SK-MEL-5 (cell line): Measurements from ENCODE around the gene CPNE9. TPM values are rescaled to one million over a fixed set of nuclear protein-coding genes. Genes with fewer than 3 reads are reported as not detected.

ENCODE experiments used
- DNase-seq: peaks from one replicate; pipeline ENCODE4 v3.0.0-alpha.2; 2016; ENCODE audit warnings: low read depth, low spot score
- in situ Hi-C: cut with HindIII; loops from 2 replicates; pipeline ENCODE4 v1.10.0; 2016; ENCODE audit warnings: low sequenced_read_pairs, high pct_unique_total_duplicates, low pct_unique_long_range_greater_than_20kb
- polyA plus RNA-seq, 2 experiments: library from polyadenylated mRNA; depleted of rRNA; stranded (reverse); fragments of >200 nt; gene quantifications; 2 replicates each; pipeline ENCODE4 v1.2.3, GENCODE V29; 2015
- total RNA-seq: library from RNA; depleted of rRNA; stranded (reverse); fragments of >200 nt; shearing (Covaris generic); gene quantifications from 2 replicates; pipeline ENCODE4 v1.2.3, GENCODE V29; 2014; rRNA removed

The CPNE9 gene
- 0.53 and 0.79 TPM in 2 replicates for total RNA-seq
- 0.05 and 3.7 TPM in 2 replicates for polyA plus RNA-seq (2015; cell fraction: cytosol; rRNA removed)
- polyA plus RNA-seq (2015; cell fraction: nucleus; rRNA removed) = 0.37 TPM in 1 of 2 replicates, not detected in the other

- no peak for DNase-seq
Observed at GRCh38 chr3:9703736-9704346, at the start of gene CPNE9. TSS of gene CPNE9 (plus strand) at chr3:9703833. CDS start at chr3:9703997, 164 bp downstream.

DNA sequence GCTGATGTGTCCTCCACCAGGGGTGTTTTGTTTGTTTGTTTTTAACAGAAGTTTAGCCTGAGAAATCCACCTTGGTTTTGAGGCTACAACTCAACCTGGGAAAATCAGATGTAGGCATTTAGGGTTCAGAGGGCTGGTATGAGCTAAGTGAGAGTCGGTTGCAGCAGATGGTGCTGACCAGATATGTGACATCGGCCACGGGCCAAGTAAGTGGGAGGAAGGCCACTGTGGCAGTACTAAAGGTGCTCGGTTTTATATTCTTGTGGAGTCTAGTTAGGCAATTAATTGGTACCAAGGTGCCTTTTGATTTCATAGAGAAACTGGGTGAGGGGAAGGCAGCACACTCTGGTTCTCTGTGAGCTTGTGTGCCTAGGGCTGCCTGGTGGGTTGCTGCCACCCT is 43.8 kb upstream of the CPNE9 start:
- no peak for DNase-seq
- in situ Hi-C loops = loop anchor here (25.0 kb wide), 1 partner anchor 173 kb away; no protein-coding TSS in a partner anchor

More at GRCh38 chr3:9703736-9704346, at the start of gene CPNE9:
- in situ Hi-C loops = no loop called here

DNA sequence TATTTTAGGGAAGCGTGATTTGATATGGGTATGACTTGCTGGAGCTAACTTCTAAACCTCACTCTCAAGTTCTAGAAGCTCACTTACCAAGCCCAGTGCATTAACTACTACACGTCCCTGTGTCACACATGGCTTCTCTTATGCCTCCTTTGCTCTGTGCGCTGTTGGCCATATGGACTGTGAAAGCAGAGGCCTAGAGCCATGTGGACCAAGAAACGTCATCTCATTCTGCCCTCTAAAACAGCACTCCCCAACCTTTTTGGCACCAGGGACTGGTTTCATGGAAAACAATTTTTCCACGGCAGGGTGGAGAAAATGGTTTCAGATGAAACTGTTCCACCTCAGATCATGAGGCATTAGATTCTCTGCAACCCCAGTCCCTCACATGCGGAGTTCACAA is 42.7 kb upstream of the CPNE9 start:
- DNase-seq = no peak
- in situ Hi-C loops = loop anchor here (25.0 kb wide), 1 partner anchor 174 kb away; no protein-coding TSS in a partner anchor

DNA sequence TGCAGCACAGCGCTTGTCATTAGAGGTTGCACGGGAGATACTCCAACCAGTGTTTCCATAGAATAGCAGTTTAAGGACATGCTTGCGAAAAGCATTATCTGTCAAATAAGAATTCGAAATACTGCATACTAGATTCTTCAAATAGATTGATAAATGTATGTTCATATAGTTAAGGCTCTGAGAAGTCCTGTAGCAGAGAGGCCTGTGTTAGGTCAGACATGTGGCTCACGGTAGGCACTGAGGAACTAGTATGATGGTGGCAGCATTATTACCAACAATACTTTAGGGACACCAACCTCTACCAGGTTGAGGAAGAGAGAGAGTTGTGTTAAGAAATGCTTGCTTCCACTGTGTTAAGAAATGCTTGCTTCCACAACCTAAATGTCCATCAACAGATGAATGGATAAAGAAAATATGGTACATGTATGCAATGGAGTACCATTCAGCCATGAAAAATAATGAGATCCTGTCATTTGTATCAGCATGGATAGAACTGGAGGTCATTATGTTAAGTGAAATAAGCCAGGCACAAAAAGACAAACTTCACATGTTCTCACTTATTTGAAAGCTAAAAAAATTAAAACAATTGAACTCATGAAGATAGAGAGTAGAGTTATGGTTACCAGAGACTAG is 39.4 kb upstream of the CPNE9 start:
- no peak for DNase-seq
- in situ Hi-C loops = loop anchor here (25.0 kb wide), 1 partner anchor 177 kb away; no protein-coding TSS in a partner anchor

DNA sequence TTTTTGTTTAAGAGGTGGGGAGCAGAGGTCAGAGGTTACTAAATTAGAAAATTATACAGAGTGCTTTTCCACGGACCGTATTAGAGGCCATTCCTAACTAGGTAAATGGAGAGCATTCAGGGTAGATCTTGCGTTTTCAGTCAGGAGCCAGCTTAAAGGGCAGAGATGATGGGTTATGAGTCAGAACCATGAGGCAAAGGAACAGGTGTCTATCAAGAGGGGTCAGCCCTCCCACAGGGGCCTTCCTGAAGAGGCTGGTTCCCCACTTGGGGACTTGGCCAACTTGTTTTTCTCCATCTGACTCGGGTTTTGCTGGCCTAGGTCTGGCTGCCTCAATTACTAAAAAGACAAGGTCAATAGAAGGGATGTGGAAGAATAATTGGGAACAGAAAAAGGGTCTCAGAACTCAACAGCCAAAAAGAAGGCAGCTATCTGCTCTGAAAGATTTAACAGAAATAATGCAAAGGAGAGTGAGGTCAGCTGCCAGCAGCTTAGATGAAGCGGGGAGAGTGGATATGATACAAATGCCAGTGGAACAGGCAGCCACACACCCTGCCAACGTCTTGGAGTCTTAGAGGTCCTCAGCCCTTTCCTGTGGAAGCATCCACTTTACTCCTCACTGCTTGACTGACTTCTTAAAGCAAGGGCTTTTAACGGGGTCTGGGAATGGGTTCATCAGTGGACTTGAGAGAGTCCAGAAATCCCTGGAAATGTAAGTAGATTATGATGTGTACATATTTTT is 36.8 kb upstream of the CPNE9 start:
- in situ Hi-C loops = loop anchor here (25.0 kb wide), 1 partner anchor 180 kb away; no protein-coding TSS in a partner anchor
- no peak for DNase-seq

DNA sequence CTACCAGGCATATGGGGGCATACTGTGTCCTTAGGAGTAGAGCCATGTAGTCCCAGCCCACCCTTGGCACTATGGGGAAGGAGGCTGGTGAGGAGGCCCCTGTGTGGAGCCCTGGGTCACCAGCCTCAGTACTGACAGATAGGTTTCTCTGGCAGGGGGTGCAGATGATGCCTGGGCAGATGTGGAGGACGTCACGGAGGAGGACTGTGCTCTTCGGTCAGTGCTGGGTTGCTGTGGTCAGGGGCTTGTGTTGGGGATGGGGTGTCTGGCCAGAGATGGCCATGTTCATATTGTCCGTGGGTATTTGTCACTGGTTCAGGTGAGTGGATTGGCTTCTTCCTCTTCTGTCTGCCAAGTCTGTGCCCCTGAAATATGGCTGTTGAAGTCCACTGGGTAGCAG is 34.4 kb upstream of the CPNE9 start:
- DNase-seq = no peak
- in situ Hi-C loops = loop anchor here (25.0 kb wide), 1 partner anchor 182 kb away; no protein-coding TSS in a partner anchor

DNA sequence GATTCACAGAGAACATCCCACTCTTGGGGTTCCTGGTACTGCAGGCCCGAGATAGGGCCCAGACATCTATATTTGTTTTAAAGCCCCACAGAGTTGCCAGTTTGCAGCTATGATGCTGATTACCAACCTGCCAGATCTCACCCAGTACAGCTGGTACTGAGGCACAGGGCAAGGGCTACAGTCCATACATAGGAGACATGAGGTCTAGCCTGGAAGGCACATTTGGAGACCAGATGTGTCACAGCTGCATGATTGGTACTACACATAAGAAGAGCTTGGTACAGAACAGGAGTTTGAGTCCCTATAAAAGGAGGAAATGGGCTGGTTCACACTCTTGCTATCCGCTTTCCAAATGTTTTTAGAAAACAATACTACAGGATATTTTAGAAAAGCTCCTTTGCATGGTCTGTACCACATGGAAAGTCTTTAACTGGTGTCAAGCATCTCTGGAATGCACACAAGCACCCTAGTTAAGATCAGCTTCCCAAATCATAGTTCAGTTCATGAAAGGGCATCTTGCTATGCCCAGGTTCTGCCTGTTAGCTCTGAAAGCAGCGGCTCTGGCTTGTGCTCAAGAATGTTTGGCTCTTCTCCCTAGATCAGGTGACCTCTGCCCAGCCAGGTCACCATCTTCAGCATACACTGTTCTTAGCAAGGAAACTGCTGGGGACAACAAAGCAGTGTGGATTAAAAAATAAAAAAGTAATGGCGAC is 33.8 kb upstream of the CPNE9 start:
- DNase-seq = no peak
- in situ Hi-C loops = loop anchor here (25.0 kb wide), 1 partner anchor 183 kb away; no protein-coding TSS in a partner anchor

GRCh38 chr3:9673082-9673481 is 30.6 kb upstream of the CPNE9 start:
- in situ Hi-C loops = loop anchor here (25.0 kb wide), 1 partner anchor 186 kb away; no protein-coding TSS in a partner anchor
- no peak for DNase-seq

DNA sequence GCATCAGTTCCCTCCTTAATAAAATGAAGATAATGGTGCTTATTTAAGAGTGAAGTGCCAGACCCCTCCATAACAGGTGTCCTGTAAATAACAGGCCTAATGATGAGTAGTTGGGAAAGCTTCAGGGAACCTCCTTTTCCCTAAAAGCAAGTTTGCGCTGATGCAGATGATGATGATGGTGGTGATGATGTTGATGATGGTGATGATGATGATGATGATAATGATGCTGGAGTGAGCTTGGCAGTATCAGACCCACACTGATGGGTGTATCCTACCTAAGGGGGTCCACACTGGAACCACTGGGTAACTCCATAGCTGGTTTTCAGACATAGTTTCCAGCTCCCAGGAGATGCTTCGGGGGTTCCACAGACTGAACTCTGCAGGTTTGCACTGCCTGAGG is 29.9 kb upstream of the CPNE9 start:
- no peak for DNase-seq
- in situ Hi-C loops = loop anchor here (25.0 kb wide), 1 partner anchor 186 kb away; no protein-coding TSS in a partner anchor

- in situ Hi-C loops = no loop called here
- DNase-seq = no peak
Observed at GRCh38 chr3:9675736-9676290, 27.8 kb upstream of the CPNE9 start.

DNA sequence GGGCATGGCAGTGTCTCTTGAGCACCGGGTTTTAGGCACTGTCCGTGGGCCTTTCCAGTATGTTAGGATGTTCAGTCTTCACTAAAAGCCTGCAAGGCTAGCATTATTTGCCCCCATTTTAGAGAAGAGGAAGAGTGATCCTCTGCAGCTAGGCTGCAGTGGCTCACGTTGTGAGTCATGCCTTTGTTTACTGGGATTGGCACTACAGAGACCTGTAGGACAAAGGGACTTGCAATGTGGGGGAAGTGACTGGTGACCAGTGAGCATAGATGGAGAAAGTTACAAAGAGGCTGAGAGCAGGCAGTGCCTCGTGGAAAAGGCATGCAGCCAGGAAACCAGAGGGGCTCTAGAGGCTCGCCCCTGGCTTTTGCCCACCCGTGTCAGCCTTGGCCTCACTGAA is 26.8 kb upstream of the CPNE9 start:
- in situ Hi-C loops = no loop called here

DNA sequence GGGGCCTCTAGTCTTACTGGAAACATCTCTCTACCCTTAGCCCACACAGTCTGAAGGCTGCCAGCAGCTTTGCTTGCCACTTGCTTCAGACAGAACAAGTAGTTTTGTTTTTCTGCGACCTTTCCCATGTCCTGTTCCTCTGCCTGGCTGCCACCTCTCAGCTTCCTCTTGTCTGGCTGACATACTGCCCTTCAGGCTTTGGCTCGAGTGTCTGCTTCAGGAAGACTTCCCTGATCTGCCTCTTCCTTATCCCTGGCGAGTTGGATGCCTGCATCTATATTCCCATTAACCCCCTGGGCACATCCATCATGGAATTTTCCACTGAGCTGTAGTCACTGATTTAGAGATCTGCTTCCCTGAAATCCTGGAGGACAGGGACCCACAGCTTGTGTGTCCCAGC is 25.1 kb upstream of the CPNE9 start:
- DNase-seq = no peak
- in situ Hi-C loops = no loop called here

More for the DNA sequence above, 26.8 kb upstream of the CPNE9 start:
- DNase-seq = no peak

- DNase-seq = no peak
- in situ Hi-C loops = no loop called here
Observed at GRCh38 chr3:9679476-9680080, 24.1 kb upstream of the CPNE9 start.

GRCh38 chr3:9681011-9681722 is 22.5 kb upstream of the CPNE9 start:
- DNase-seq = no peak
- in situ Hi-C loops = no loop called here

GRCh38 chr3:9681723-9682081 is 21.9 kb upstream of the CPNE9 start:
- in situ Hi-C loops = no loop called here
- no peak for DNase-seq

GRCh38 chr3:9682096-9682495 is 21.5 kb upstream of the CPNE9 start:
- in situ Hi-C loops = no loop called here
- DNase-seq = no peak
